ENCODE measurements around the gene GAD1.

The GAD1 gene

DNA sequence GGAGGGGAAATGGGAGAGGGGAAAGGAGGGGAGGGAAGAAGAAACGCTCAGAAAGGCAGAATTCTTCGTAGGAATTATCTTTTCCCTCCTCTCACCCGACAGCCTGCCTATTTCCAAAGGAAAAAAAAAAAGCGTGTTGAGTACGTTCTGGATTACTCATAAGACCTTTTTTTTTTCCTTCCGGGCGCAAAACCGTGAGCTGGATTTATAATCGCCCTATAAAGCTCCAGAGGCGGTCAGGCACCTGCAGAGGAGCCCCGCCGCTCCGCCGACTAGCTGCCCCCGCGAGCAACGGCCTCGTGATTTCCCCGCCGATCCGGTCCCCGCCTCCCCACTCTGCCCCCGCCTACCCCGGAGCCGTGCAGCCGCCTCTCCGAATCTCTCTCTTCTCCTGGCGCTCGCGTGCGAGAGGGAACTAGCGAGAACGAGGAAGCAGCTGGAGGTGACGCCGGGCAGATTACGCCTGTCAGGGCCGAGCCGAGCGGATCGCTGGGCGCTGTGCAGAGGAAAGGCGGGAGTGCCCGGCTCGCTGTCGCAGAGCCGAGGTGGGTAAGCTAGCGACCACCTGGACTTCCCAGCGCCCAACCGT, at the start of gene GAD1:
Gene GAD1, plus strand, starts transcription at position 384 of the 589 bp plus-strand sequence. CDS start 1,705 bp downstream, outside the sequence.
- Mint-ChIP-seq H3K27ac (no peak within 1 kb of the TSS), H3K36me3 (ENCODE audit: low read depth) (no peaks in the 10 kb centered on the region), H3K4me3 (peak within 1 kb of the TSS; percentile 80 to 84 (median 83)), H3K9me3 (no peaks in the 10 kb centered on the region), H3K4me1 (peaks cover 64% of the 10 kb centered on the region), H3K27me3 (ENCODE audit: low read depth) (peaks cover 100% of the 10 kb centered on the region)
- TF ChIP-seq, protein P1, sequence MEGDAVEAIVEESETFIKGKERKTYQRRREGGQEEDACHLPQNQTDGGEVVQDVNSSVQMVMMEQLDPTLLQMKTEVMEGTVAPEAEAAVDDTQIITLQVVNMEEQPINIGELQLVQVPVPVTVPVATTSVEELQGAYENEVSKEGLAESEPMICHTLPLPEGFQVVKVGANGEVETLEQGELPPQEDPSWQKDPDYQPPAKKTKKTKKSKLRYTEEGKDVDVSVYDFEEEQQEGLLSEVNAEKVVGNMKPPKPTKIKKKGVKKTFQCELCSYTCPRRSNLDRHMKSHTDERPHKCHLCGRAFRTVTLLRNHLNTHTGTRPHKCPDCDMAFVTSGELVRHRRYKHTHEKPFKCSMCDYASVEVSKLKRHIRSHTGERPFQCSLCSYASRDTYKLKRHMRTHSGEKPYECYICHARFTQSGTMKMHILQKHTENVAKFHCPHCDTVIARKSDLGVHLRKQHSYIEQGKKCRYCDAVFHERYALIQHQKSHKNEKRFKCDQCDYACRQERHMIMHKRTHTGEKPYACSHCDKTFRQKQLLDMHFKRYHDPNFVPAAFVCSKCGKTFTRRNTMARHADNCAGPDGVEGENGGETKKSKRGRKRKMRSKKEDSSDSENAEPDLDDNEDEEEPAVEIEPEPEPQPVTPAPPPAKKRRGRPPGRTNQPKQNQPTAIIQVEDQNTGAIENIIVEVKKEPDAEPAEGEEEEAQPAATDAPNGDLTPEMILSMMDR (IDR thresholded peaks at IDR 0.05; ENCODE audit: unreplicated experiment in 3 of 3): no peak

DNA sequence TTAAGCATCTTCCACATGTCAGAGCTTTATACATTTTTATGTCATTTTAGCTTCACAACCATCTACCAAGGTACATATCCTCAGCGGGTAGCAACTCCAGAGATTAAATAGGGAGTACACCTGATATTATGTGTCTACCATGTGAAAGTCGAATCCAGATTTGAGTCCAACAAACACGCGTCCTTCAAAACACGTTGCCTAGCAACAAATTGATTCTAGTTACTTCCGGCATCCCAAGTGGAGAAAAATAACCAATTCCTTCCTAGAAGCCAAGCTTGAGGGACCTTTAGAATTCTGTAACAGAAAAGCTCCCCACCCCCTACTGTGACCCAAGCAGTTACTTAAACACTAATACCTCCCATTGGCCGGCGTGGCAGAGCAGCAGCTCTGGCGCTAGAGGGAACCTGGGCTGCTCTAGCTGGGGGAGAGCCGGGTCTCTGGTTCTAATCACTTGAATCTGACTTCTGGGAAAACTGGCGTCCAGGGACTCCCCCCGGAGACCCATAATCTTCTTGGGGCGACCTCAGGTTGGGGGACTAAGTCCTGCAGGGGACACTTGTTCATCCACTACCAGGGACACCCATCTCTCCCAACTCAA, 46.6 kb upstream of the GAD1 start, which contains the start of gene ERICH2:
Gene ERICH2, plus strand, starts transcription at position 371 of the 598 bp plus-strand sequence. CDS start 304 bp downstream, outside the sequence.
- Mint-ChIP-seq H3K36me3 (ENCODE audit: low read depth) (no peaks in the 10 kb centered on the region), H3K27ac (peak within 1 kb of the TSS in 2 of 3 experiments; percentile 31 to 65), H3K4me3 (peak within 1 kb of the TSS; percentile 90 to 92 (median 91)), H3K4me1 (peaks cover 9% of the 10 kb centered on the region), H3K27me3 (ENCODE audit: low read depth) (peaks cover 42% of the 10 kb centered on the region), H3K9me3 (no peaks in the 10 kb centered on the region)
- TF ChIP-seq, protein P1 (IDR thresholded peaks at IDR 0.05; ENCODE audit: unreplicated experiment in 3 of 3): peak in 2 of 3 experiments; percentile 20 to 29

DNA sequence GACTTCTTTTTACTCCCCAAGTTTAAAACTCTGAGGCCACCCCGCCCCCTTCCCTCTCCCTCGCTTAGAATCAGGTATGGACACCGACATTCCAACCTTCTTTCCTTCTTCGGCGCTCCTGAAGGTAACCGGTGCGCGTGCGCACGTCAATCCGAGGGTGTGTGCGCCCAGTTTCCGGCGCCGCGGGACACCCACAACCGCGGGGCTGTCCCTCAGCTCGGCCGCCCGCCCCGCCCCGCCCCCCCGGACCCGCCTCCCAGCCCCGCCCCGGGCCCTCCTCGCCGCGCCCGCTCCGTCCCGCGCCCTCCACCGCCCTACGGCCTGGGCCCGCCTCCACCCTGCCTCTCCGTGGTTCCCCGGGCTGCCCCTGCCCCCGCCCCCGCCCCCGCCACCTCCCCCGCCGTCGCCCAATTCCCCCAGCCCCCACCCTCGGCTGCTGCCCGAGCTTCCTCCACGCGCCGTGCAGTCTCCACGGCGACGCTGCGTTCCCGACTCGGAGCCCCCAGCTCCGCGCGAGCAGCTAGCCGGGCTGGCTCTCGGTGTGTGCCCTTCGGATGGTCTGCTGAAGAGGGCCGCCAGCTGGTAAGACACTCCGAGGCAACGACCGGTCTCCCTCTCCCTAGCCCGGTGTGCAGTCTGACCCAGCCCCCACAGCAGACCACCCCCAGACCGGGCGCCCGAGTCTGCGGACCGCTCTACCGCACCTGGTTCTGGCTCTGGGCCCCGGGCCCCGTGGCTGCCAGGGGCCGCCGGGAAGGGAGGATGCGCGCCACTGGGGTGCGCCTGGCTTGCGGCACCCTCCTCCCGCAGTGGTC, 45.9 kb upstream of the GAD1 start:
- H3K36me3 Mint-ChIP-seq (ENCODE audit: low read depth): no peaks in the 10 kb centered on the region
- no peaks in the 10 kb centered on the region for H3K9me3 Mint-ChIP-seq
- H3K27me3 Mint-ChIP-seq (ENCODE audit: low read depth): peaks cover 42% of the 10 kb centered on the region
- peak overlapping the region in 2 of 3 experiments; percentile 31 to 65 for H3K27ac Mint-ChIP-seq
- peaks cover 9% of the 10 kb centered on the region for H3K4me1 Mint-ChIP-seq
- H3K4me3 Mint-ChIP-seq: peak overlapping the region; percentile 90 to 92 (median 91)
- TF ChIP-seq, protein P1 (IDR thresholded peaks at IDR 0.05; ENCODE audit: unreplicated experiment in 3 of 3): no peak

DNA sequence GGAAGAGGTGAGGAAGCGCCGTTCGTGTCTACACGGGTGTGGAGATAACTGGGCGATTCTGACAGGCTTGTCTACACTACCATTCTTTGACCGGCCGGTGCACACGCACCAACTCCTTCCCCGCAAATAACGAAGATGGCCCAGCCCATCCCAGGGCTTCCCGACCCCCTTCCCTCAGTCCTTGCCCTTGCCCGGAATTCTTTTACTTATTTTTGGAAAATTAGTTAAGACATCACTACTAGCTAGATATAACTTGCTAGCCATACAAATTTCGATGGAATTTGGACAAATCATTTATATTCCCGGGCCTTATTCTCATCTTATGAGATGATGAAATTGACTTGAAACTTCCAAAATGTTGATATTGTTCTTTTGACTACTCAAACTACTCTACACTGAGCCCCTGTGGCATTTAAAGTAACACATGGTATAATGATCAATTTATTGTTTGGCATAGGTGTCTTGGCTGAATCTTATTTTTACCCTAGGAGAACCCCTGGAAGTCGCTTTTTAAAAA, 45.2 kb upstream of the GAD1 start:
- peaks cover 42% of the 10 kb centered on the region for H3K27me3 Mint-ChIP-seq (ENCODE audit: low read depth)
- H3K27ac Mint-ChIP-seq: peak overlapping the region in 2 of 3 experiments; percentile 33 to 75
- TF ChIP-seq, protein P1 (IDR thresholded peaks at IDR 0.05; ENCODE audit: unreplicated experiment in 3 of 3): no peak
- H3K36me3 Mint-ChIP-seq (ENCODE audit: low read depth): no peaks in the 10 kb centered on the region
- peak overlapping the region; percentile 90 to 92 (median 91) for H3K4me3 Mint-ChIP-seq
- H3K9me3 Mint-ChIP-seq: no peaks in the 10 kb centered on the region
- peaks cover 9% of the 10 kb centered on the region for H3K4me1 Mint-ChIP-seq

DNA sequence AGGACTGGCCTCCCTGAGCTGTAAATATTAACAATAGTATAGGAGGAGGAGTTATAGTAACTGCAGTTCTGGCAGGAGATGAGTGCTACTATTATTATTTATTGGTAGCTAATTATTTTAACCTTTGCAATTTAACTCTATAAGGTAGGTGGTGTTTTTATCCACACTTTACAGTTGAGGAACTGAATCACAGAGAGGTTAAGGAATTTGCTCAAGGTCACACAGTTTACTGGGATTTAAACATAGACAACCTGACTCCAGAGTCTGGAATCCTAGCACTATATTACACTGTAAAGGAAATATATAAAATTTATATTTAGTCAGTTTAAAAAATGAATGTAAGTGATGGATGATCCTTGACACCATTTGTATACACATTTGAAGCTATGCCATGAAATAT, 44.4 kb upstream of the GAD1 start:
- Mint-ChIP-seq H3K4me3 (peak overlapping the region; percentile 73 to 85 (median 81)), H3K9me3 (no peaks in the 10 kb centered on the region), H3K27me3 (ENCODE audit: low read depth) (peaks cover 42% of the 10 kb centered on the region), H3K27ac (peak overlapping the region in 2 of 3 experiments; percentile 26 to 43), H3K4me1 (peaks cover 9% of the 10 kb centered on the region), H3K36me3 (ENCODE audit: low read depth) (no peaks in the 10 kb centered on the region)
- TF ChIP-seq, protein P1 (IDR thresholded peaks at IDR 0.05; ENCODE audit: unreplicated experiment in 3 of 3): no peak
